NCI-H446 treated with DMSO at 0.1 percent for 48 hours (cell line): Measurements from ENCODE around the gene SCYGR6.

Experiments
- DNase-seq: peaks from one replicate; lab custom pipeline; 2025; lab: John Stamatoyannopoulos, UW

Gene SCYGR6

DNA sequence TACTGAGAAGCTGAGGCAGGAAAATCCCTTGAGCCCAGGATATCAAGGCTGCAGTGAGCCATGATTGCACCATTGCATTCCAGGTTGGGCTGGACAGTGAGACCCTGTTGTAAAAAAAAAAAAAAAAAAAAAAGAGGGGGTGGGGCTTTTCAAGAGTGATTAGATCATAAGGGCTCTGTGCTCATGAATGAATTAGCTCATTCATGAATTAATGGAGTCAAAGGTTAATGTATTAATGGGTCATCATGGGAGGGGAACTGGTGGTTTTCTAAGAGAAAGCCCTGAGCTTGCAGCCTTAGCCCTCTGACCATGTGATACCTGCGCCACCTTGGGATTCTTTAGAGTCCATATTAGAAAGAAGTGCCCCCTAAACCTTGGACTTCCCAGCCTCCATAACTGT lies 11.3 kb downstream of the SCYGR6 start:
- no peak for DNase-seq

DNA sequence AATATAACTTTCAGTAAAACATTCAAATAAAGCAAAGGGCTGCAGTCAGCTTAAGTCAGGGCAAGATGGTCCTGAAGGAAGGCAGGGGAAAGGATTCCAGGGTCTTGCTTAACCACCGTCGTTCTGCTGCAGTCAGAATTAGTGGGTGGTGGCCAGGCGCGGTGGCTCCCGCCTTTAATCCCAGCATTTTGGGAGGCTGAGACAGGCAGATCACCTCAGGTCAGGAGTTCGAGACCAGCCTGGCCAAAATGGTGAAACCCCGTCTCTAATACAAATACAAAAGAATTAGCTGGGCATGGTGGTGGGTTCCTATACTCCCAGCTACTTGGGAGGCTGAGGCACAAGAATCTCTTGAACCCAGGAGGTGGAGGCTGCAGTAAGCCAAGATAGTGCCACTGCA lies 13.6 kb downstream of the SCYGR6 start:
- DNase-seq, result no peak

DNA sequence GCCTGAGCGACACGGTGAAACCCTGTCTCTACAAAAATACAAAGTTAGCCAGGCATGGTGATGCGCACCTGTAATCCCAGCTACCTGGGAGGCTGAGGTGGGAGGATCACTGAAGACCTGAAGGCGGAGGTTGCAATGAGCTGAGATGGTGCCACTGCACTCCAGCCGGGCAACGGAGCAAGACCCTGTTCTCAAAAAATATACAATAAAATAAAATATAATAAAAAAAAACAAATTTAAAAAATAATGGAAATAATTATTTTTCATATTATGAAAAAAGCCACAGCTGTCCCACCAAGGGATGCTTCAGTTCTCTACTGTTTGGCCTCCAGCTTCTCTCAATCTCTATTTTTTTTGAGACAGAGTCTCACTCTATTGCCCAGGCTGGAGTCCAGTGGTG lies 17.2 kb downstream of the SCYGR6 start:
- DNase-seq, result no peak

DNA sequence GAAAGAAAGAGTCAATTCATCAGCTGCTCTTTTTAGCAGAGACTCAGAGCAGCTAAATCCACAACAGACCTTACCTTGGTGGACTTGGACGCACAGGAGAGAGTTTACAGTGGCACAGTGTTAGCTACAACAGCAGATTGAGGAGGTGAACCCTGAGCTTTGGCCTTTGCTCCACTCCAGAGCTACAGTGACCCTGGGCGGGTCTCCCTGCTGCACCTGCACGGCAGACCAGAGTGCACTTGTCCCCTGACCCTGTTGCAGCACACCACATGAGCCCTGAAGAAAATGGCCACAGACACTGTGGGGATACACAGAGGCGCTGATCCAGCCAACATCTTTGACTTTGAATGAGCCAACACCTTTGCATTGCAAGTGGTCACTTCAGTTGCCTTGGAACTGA lies 17.7 kb downstream of the SCYGR6 start:
- DNase-seq, result no peak

DNA sequence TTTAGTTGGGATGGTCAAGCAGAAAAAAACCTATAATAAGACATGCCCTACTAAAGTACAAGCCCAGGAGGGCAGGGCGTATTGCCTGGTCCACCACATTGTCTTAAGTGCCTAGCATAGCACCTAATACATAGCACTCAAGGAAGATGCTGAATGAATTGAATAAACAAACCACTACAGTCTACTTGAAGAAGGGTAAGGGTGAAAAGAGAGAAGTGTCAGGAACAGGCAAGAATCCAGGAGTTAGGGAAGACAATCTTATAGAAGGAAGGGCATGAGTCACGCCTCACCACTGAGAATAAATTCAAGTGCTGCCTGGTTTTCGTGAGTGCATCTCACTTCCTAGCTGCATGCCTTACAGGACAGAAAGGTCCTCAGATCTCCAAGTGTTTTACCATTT lies 20.6 kb downstream of the SCYGR6 start:
- no peak for DNase-seq

DNA sequence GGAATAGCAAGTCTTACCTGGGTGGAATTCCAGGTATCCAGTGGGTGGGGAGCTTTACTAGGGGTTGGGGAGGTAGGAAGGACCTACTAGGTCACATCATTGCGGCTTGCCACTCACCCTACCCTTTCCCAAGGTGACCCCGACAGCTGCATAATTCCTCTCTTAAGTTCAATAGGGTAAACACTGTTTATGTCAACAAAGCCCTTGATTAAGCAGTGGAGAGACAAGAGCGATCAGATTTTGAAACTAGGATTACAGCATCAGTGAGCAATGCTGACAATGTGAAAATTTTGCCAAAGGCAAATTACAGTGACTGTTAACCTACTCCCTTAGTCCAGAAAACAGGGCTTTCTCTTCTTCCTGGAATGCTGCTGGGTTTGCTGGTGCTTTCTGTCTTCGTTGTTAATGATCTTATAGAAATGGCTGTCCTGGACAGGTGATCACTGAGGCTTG lies 21.3 kb downstream of the SCYGR6 start:
- no peak for DNase-seq

DNA sequence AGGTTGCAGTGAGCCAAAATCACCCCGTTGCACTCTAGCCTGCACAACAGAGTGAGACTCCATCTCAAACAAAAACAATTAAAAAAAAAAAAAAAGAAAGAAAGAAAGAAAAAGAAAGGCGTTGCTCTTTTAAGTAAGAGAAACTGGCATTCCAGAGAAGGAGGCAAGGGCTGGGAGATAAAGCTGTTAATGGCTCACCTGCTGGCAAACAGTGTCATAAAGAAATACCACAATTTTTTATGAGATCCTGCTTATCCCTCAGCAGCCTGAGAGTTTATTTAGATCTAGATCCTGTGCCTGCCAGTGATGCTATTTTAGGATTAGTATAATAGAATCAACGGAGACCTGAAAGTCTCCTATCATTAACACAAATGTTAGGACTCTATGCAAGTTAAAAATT lies 23.0 kb downstream of the SCYGR6 start:
- no peak for DNase-seq

DNA sequence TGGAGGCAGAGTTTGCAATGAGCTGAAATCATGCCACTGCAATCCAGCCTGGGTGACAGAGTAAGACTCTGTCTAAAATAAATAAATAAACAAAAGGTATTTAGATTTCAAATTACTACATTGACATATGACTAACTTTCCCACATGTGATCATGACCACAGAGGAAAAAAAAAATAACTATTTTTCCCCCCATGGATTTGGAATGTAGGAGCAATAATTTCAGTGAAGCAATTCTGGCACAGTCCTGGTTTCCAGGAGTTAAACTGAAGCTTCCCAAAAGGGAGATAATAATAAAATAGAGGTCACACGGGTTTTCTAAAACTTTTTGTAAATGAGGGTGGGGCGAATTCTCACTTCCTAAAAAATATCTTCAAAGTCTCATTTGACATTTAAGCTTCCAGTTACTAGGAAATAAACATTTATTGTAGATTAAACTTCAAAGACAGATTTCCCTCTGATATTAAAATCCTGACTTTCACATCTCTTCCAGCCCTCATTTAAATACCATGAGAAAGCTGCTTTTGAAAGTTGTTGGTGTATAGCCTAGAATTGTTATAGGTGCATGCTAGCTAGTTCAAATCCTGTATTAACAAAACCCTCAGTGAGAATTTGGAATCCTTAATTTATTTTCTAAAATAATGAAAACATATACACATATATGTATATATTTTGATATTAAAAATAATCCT lies 27.4 kb downstream of the SCYGR6 start:
- DNase-seq, result no peak

DNA sequence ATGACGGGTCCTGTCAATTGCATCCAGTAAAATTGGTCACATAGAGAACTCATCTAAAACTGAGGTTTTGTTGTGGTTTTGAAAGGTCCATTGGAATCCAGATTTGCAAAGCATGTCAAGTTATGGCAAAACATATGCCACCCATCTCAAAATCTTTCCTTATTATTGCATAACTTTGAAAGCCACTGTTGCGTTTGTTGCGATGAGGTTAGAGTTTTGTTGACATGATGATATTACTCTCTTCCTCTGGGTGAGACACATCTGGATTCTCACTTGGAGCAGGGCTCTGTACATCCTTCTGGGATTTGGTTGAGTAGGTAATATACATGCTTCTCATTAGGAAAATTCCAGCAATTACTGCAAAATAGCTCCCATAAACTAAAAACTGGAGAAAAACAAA lies 37.4 kb downstream of the SCYGR6 start:
- DNase-seq, result no peak

DNA sequence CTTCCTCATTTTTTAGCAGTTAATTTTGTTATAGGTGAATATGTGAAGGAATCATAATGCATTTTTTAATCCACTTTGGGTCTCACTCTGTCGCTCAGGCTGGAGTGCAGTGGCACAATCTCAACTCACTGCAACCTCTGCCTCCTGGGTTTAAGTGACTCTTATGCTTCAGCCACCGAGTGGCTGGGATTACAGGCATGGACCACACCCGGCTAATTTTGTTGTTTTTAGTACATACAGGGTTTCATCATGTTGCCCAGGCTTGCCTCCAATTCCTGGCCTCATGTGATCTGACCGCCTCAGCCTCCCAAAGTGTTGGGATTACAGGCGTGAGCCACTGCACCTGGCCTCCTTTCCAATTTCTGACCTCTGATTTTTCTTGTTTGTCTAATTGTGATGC lies 40.3 kb downstream of the SCYGR6 start:
- DNase-seq, result no peak

DNA sequence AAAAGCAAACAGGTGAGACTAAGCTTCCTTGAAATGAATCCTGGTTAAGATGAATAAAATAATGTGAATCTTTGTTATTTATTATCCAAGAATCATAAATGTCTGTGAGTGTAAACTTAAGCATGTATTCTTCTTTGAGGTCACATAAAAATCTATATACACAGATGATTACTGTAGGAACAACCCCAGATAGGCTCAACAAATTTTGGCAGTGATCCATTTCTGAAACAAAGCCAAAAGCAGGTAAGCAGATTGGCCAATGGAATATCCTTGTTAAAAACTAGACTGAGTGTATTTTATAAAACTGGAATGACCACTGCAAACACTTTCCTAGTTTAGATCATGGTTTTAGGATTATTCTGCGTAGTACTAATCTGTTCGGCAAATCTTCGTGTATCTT lies 46.6 kb downstream of the SCYGR6 start:
- no peak for DNase-seq

DNA sequence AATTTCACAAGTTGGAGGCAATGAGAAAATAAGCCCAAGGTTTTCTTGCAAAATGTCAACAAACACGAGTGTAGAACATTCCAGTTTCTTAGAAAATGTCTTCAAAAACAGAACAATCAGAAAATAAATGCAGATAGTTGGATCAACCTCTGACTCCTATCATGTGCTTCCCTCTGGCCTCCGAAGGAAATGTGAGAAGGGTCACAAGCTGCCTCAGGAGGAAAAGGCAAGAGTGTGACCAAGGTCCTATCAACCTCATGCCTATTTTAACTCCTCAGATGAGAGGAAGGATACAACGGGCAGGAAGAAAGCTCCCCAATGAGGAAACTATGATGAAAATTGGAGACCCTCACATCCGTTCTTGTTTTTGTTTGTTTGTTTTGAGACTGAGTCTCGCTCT lies 50.1 kb downstream of the SCYGR6 start:
- no peak for DNase-seq
